RWPE2 (cell line): ENCODE results near the gene NKAIN1.

Experiments
- ATAC-seq: fragments of 200-7000 bp; cut with Tn5 transposase; 3 replicates; pipeline ENCODE4 v1.9.1; 2021; ENCODE audit warnings: low read depth
- DNase-seq: peaks from one replicate; pipeline ENCODE4 v3.0.0-alpha.2; 2020; ENCODE audit warnings: low spot score
- H3K27ac ChIP-seq: fragments of 450-650 bp; 2 replicates; pipeline ENCODE4 v1.5.1; 2017; ENCODE audit warnings: mild to moderate bottlenecking; ENCODE audit not compliant: poor library complexity, severe bottlenecking
- H3K27me3 ChIP-seq: fragments of 250-450 bp; sonication (Bioruptor Pico); 2 replicates; pipeline ENCODE4 v1.5.1; 2021; ENCODE audit warnings: mild to moderate bottlenecking, moderate library complexity; ENCODE audit not compliant: insufficient read depth, poor library complexity, severe bottlenecking
- H3K36me3 ChIP-seq: fragments of 250-450 bp; sonication (Bioruptor Pico); 2 replicates; pipeline ENCODE4 v1.5.1; 2020; ENCODE audit warnings: low read depth, mild to moderate bottlenecking, moderate library complexity
- H3K4me1 ChIP-seq: fragments of 250-450 bp; sonication (Bioruptor Pico); 2 replicates; pipeline ENCODE4 v1.5.1; 2021; ENCODE audit warnings: mild to moderate bottlenecking, moderate library complexity; ENCODE audit not compliant: insufficient read depth, poor library complexity, severe bottlenecking
- H3K4me3 ChIP-seq: fragments of 250-450 bp; sonication (Bioruptor Pico); 2 replicates; pipeline ENCODE4 v1.5.1; 2021; ENCODE audit warnings: mild to moderate bottlenecking, moderate library complexity; ENCODE audit not compliant: severe bottlenecking
- H3K9me3 ChIP-seq: fragments of 250-450 bp; sonication (Bioruptor Pico); 2 replicates; pipeline ENCODE4 v1.5.1; 2021; ENCODE audit warnings: mild to moderate bottlenecking, moderate library complexity; ENCODE audit not compliant: severe bottlenecking
- CTCF ChIP-seq: fragments of 450-650 bp; IDR thresholded peaks from one replicate; pipeline ENCODE4 v1.5.1; 2017; ENCODE audit warnings: mild to moderate bottlenecking, moderate library complexity; ENCODE audit not compliant: poor library complexity, severe bottlenecking

Gene NKAIN1

GRCh38 chr1:31234870-31235269 lies 4.8 kb downstream of the NKAIN1 start:
- no peak for ATAC-seq
- H3K4me3 ChIP-seq, result no peak overlapping the region

GRCh38 chr1:31234123-31234708 lies 5.5 kb downstream of the NKAIN1 start:
- Histone ChIP-seq H3K4me3 (no peak overlapping the region), H3K27me3 (peaks cover 31% of the 10 kb centered on the region), H3K36me3 (no peaks in the 10 kb centered on the region), H3K4me1 (no peaks in the 10 kb centered on the region), H3K27ac (no peak overlapping the region), H3K9me3 (no peaks in the 10 kb centered on the region)
- no peak for TF ChIP-seq CTCF
- ATAC-seq (no peak), DNase-seq (no peak)

More at GRCh38 chr1:31234870-31235269, 4.8 kb downstream of the NKAIN1 start:
- Histone ChIP-seq H3K9me3 (no peaks in the 10 kb centered on the region), H3K27me3 (peaks cover 32% of the 10 kb centered on the region), H3K27ac (no peak overlapping the region), H3K4me1 (no peaks in the 10 kb centered on the region), H3K36me3 (no peaks in the 10 kb centered on the region)
- no peak for TF ChIP-seq CTCF
- no peak for DNase-seq

GRCh38 chr1:31232689-31233088 lies 7.0 kb downstream of the NKAIN1 start:
- TF ChIP-seq CTCF, result no peak
- no peak for DNase-seq

GRCh38 chr1:31231802-31232201 lies 7.9 kb downstream of the NKAIN1 start:
- ATAC-seq, result no peak
- Histone ChIP-seq H3K4me3 (no peak overlapping the region), H3K27ac (no peak overlapping the region), H3K4me1 (no peaks in the 10 kb centered on the region), H3K27me3 (peaks cover 8% of the 10 kb centered on the region), H3K36me3 (no peaks in the 10 kb centered on the region), H3K9me3 (no peaks in the 10 kb centered on the region)
- DNase-seq, result no peak
- TF ChIP-seq CTCF, result no peak

More at GRCh38 chr1:31232689-31233088, 7.0 kb downstream of the NKAIN1 start:
- H3K4me1 ChIP-seq, result no peaks in the 10 kb centered on the region
- H3K27me3 ChIP-seq, result peaks cover 16% of the 10 kb centered on the region
- no peaks in the 10 kb centered on the region for H3K9me3 ChIP-seq
- ATAC-seq, result no peak
- H3K27ac ChIP-seq, result no peak overlapping the region
- no peaks in the 10 kb centered on the region for H3K36me3 ChIP-seq
- H3K4me3 ChIP-seq, result no peak overlapping the region

- no peak overlapping the region for H3K4me3 ChIP-seq
- H3K9me3 ChIP-seq, result no peaks in the 10 kb centered on the region
- no peaks in the 10 kb centered on the region for H3K36me3 ChIP-seq
- no peak for TF ChIP-seq CTCF
- DNase-seq (no peak), ATAC-seq (no peak)
- H3K4me1 ChIP-seq, result no peaks in the 10 kb centered on the region
- no peaks in the 10 kb centered on the region for H3K27me3 ChIP-seq
- H3K27ac ChIP-seq, result no peak overlapping the region
Observed at GRCh38 chr1:31230378-31230777, 9.3 kb downstream of the NKAIN1 start.
